ENCODE results near the gene SLC9C2. TPM values are rescaled to one million over a fixed set of nuclear protein-coding genes. Genes with fewer than 3 reads are reported as not detected.
"Not testable (repeated sequence)": the region's sequence is repeated elsewhere in the genome, so short reads cannot be mapped to it uniquely, and the experiment has no call there.

SLC9C2 gene
- polyA plus RNA-seq, 1 of the 3 experiments (the other 2 are of a cell fraction): not detected

DNA sequence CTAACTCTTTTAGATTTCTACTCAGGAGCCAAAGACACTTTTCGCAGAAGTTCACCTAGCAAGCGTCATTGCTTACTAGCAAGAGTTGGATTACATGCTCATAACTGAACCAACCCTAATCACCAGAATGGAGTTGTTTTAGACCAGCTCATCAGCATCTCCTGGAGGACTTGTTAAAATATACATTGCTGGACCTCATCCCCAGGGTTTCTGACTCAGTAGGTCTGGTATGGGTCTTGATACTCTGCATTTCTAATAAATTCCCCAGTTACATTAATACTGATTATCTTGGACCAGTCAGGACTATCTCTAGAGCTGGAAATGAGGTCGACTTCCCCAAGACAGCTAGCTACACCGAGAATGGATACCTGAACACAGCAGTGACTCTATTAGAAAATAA is 135.4 kb downstream of the SLC9C2 start:
- H3K4me3 ChIP-seq (ENCODE audit: low read depth in 2 of 2, low read length in 1 of 2): no peak overlapping the region
- peaks cover 28% of the 10 kb centered on the region for H3K79me2 ChIP-seq (ENCODE audit: insufficient read depth)
- ChIA-PET POLR2A (no interaction called here), CTCF (no interaction called here)
- no peaks in the 10 kb centered on the region for H3K27me3 ChIP-seq (ENCODE audit: insufficient read depth)
- no peak for DNase-seq
- H3K9ac ChIP-seq: no peak overlapping the region
- no peaks in the 10 kb centered on the region for H3K4me1 ChIP-seq (ENCODE audit: control insufficient read depth in 1 of 2, insufficient read depth in 2 of 2, low read depth in 1 of 2, low read length in 1 of 2)
- H2AFZ ChIP-seq (ENCODE audit: low read depth): no peak overlapping the region
- no peaks in the 10 kb centered on the region for H3K9me2 ChIP-seq
- TF ChIP-seq EP300 (IDR thresholded peaks at IDR 0.05; ENCODE audit: borderline replicate concordance in 1 of 2, low read depth in 1 of 2, low read length in 1 of 2) (no peak), RFX5 (IDR thresholded peaks at IDR 0.05; ENCODE audit: low read length) (no peak), MXI1 (IDR thresholded peaks at IDR 0.05; ENCODE audit: low read depth, low read length) (no peak), TEAD4 (IDR thresholded peaks at IDR 0.05; ENCODE audit: borderline replicate concordance, insufficient read depth) (no peak), TAF1 (IDR thresholded peaks at IDR 0.05; ENCODE audit: borderline replicate concordance, low read depth, low read length) (no peak), NFIC (IDR thresholded peaks at IDR 0.05; ENCODE audit: borderline replicate concordance) (no peak), SMC3 (IDR thresholded peaks at IDR 0.05; ENCODE audit: low read depth, low read length) (no peak), EZH2phosphoT487 (IDR thresholded peaks at IDR 0.05; ENCODE audit: borderline replicate concordance, low read depth) (no peak), TCF12 (IDR thresholded peaks at IDR 0.05) (no peak), RCOR1 (IDR thresholded peaks at IDR 0.05; ENCODE audit: low read length) (no peak), ELF1 (IDR thresholded peaks at IDR 0.05) (no peak), FOSL2 (IDR thresholded peaks at IDR 0.05; ENCODE audit: borderline replicate concordance, low read depth) (no peak), GABPA (IDR thresholded peaks at IDR 0.05; ENCODE audit: low read depth) (no peak)
- TF ChIP-seq, protein P1, sequence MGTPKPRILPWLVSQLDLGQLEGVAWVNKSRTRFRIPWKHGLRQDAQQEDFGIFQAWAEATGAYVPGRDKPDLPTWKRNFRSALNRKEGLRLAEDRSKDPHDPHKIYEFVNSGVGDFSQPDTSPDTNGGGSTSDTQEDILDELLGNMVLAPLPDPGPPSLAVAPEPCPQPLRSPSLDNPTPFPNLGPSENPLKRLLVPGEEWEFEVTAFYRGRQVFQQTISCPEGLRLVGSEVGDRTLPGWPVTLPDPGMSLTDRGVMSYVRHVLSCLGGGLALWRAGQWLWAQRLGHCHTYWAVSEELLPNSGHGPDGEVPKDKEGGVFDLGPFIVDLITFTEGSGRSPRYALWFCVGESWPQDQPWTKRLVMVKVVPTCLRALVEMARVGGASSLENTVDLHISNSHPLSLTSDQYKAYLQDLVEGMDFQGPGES (IDR thresholded peaks at IDR 0.05; ENCODE audit: low read depth, low read length): no peak
- TF ChIP-seq, protein P2, sequence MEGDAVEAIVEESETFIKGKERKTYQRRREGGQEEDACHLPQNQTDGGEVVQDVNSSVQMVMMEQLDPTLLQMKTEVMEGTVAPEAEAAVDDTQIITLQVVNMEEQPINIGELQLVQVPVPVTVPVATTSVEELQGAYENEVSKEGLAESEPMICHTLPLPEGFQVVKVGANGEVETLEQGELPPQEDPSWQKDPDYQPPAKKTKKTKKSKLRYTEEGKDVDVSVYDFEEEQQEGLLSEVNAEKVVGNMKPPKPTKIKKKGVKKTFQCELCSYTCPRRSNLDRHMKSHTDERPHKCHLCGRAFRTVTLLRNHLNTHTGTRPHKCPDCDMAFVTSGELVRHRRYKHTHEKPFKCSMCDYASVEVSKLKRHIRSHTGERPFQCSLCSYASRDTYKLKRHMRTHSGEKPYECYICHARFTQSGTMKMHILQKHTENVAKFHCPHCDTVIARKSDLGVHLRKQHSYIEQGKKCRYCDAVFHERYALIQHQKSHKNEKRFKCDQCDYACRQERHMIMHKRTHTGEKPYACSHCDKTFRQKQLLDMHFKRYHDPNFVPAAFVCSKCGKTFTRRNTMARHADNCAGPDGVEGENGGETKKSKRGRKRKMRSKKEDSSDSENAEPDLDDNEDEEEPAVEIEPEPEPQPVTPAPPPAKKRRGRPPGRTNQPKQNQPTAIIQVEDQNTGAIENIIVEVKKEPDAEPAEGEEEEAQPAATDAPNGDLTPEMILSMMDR (IDR thresholded peaks at IDR 0.05): no peak
- TF ChIP-seq, protein P3, sequence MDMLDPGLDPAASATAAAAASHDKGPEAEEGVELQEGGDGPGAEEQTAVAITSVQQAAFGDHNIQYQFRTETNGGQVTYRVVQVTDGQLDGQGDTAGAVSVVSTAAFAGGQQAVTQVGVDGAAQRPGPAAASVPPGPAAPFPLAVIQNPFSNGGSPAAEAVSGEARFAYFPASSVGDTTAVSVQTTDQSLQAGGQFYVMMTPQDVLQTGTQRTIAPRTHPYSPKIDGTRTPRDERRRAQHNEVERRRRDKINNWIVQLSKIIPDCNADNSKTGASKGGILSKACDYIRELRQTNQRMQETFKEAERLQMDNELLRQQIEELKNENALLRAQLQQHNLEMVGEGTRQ (IDR thresholded peaks at IDR 0.05; ENCODE audit: borderline replicate concordance, low read depth, low read length): no peak
- 69% methylated on average over 4 of the region's 4 CpGs for WGBS (ENCODE audit: low lambda C conversion rate)
- no peaks in the 10 kb centered on the region for H4K20me1 ChIP-seq (ENCODE audit: insufficient read depth)
- no peak overlapping the region for H3K4me2 ChIP-seq
- peaks cover 0 to 20% of the 10 kb centered on the region in 2 experiments for H3K36me3 ChIP-seq (replicated peaks in 1 of 2; ENCODE audit: control insufficient read depth in 1 of 2, insufficient read depth in 2 of 2, low read length in 1 of 2)
- H3F3A ChIP-seq (replicated peaks; ENCODE audit: insufficient read depth): peaks cover 4% of the 10 kb centered on the region
- no peak overlapping the region for H3K27ac ChIP-seq (ENCODE audit: low read depth in 2 of 2, low read length in 1 of 2)
- no peaks in the 10 kb centered on the region; the same call in 1 of the 2 replicates for H3K9me3 ChIP-seq

DNA sequence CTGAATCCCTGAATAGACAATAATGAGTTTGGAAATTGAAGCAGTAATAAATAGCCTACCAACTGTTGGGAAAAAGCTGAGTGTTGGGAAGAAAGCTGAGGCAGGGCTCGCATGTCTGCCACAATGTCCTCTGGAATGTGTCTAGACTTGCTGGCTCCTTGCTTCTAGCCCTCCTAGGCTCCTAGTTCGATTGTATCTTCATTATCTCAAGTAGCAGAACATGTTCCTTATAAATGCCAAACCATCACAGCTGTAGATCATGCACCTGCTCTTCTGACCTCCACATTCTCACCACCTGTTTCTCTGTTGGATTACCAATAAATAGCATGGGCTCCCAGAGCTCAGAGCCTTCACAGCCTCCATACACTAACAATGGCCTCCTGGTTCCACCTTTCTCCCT is 138.7 kb downstream of the SLC9C2 start:
- peaks cover 12% of the 10 kb centered on the region for H3K79me2 ChIP-seq (ENCODE audit: insufficient read depth)
- H3K27ac ChIP-seq (ENCODE audit: low read depth in 2 of 2, low read length in 1 of 2); H3K4me3 ChIP-seq (ENCODE audit: low read depth in 2 of 2, low read length in 1 of 2); H3K9ac ChIP-seq; H3F3A ChIP-seq (replicated peaks; ENCODE audit: insufficient read depth); H3K27me3 ChIP-seq (ENCODE audit: insufficient read depth); H3K4me2 ChIP-seq; DNase-seq; H4K20me1 ChIP-seq (ENCODE audit: insufficient read depth); H2AFZ ChIP-seq (ENCODE audit: low read depth); H3K9me3 ChIP-seq; POLR2A ChIA-PET; H3K9me2 ChIP-seq; H3K4me1 ChIP-seq (ENCODE audit: control insufficient read depth in 1 of 2, insufficient read depth in 2 of 2, low read depth in 1 of 2, low read length in 1 of 2): not testable (repeated sequence)
- CTCF ChIA-PET: interaction anchor here (1.7 kb wide), 1 partner anchor 12 kb away, joined by 4 read pairs; no protein-coding TSS in a partner anchor
- peaks cover 16 to 29% of the 10 kb centered on the region in 2 experiments for H3K36me3 ChIP-seq (replicated peaks in 1 of 2; ENCODE audit: control insufficient read depth in 1 of 2, insufficient read depth in 2 of 2, low read length in 1 of 2)
- WGBS (ENCODE audit: low lambda C conversion rate): 40% methylated on average over 2 of the region's 2 CpGs

DNA sequence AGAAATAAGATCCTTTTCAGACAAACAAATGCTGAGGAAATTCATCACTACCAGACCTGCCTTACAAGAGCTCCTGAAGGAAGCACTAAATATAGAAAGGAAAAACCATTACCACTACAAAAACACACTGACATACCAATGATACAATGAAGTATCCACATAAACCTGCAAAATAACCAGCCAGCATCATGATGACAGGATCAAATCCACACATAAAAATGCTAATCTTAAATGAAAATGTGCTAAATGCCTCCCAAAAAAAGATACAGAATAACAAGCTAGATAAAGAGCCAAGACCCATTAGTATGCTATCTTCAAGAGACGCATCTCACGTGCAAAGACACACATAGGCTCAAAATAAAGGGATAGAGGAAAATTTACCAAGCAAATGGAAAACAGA is 140.2 kb downstream of the SLC9C2 start:
- CTCF ChIA-PET: interaction anchor here (1.7 kb wide), 1 partner anchor 14 kb away, joined by 4 read pairs; no protein-coding TSS in a partner anchor
- H2AFZ ChIP-seq (ENCODE audit: low read depth); H3K27ac ChIP-seq (ENCODE audit: low read depth in 2 of 2, low read length in 1 of 2); H3K9me3 ChIP-seq; H3K9ac ChIP-seq; H3K9me2 ChIP-seq; H3K4me2 ChIP-seq; H3K4me1 ChIP-seq (ENCODE audit: control insufficient read depth in 1 of 2, insufficient read depth in 2 of 2, low read depth in 1 of 2, low read length in 1 of 2); H3F3A ChIP-seq (replicated peaks; ENCODE audit: insufficient read depth); DNase-seq; POLR2A ChIA-PET; H4K20me1 ChIP-seq (ENCODE audit: insufficient read depth); H3K4me3 ChIP-seq (ENCODE audit: low read depth in 2 of 2, low read length in 1 of 2); H3K27me3 ChIP-seq (ENCODE audit: insufficient read depth): not testable (repeated sequence)
- 84% methylated on average over 2 of the region's 2 CpGs for WGBS (ENCODE audit: low lambda C conversion rate)
- peaks cover 12% of the 10 kb centered on the region for H3K79me2 ChIP-seq (ENCODE audit: insufficient read depth)
- peaks cover 16 to 35% of the 10 kb centered on the region in 2 experiments for H3K36me3 ChIP-seq (replicated peaks in 1 of 2; ENCODE audit: control insufficient read depth in 1 of 2, insufficient read depth in 2 of 2, low read length in 1 of 2)

Measured in SK-N-SH (cell line).